ENCODE data around the gene POLR3H.

POLR3H gene

GRCh38 chr22:41539146-41540005 is 4.9 kb downstream of the POLR3H start:
- CTCF ChIA-PET: interaction anchor here (1.3 to 1.6 kb wide), 2 partner anchors 18 to 133 kb away, joined by 3 to 4 read pairs; no protein-coding TSS in a partner anchor
- Histone ChIP-seq H3K4me1 (ENCODE audit: control extremely low read depth in 1 of 4, control insufficient read depth in 4 of 4, insufficient read depth in 4 of 4, low read length in 3 of 4) (peaks cover 2 to 19% (median 15%) of the 10 kb centered on the region in 4 experiments), H3K27ac (ENCODE audit: insufficient read depth in 1 of 2, low read depth in 1 of 2, low read length in 2 of 2, poor library complexity in 1 of 2, severe bottlenecking in 2 of 2) (no peak overlapping the region), H3K9me3 (ENCODE audit: control extremely low read depth in 1 of 5, control insufficient read depth in 4 of 5, insufficient read depth in 2 of 5, low read depth in 1 of 5, low read length in 4 of 5) (no peaks in the 10 kb centered on the region), H3K4me3 (ENCODE audit: control insufficient read depth in 1 of 7, extremely low read depth in 1 of 7, insufficient read depth in 4 of 7, low read depth in 2 of 7, low read length in 6 of 7) (no peak overlapping the region), H3K27me3 (replicated peaks in 2 of 5; ENCODE audit: control insufficient read depth in 4 of 5, insufficient read depth in 5 of 5, low read length in 4 of 5) (no peaks in the 10 kb centered on the region), H3K36me3 (ENCODE audit: control insufficient read depth in 4 of 4, insufficient read depth in 4 of 4, low read length in 3 of 4) (peaks cover 2 to 37% (median 22%) of the 10 kb centered on the region in 4 experiments)
- 98% methylated on average over 12 of the region's 13 CpGs for WGBS (ENCODE audit: insufficient coverage)
- DNase-seq: no peak
- POLR2A ChIA-PET: no interaction called here

DNA sequence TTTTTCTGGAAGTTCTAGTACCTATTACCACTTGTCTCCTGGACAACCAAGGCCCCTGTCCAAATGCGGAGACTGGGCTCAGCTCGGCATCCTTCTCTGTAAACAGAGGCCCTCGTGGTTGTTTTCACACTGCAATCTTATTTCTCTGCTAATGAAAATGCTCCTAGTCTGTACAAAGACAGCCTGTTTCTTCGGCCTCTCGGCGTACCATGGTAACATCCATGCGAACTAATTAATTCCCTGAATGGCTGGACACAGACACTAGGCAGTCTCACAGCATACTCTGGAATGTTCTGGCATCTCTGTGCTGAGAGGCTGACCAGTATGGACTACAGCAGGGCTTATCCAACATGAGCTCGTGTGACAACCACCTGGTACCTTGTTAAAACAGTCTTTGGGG is 5.7 kb downstream of the POLR3H start:
- Histone ChIP-seq H3K4me1 (ENCODE audit: control extremely low read depth in 1 of 4, control insufficient read depth in 4 of 4, insufficient read depth in 4 of 4, low read length in 3 of 4) (peaks cover 2 to 13% (median 9%) of the 10 kb centered on the region in 4 experiments), H3K4me3 (ENCODE audit: control insufficient read depth in 1 of 7, extremely low read depth in 1 of 7, insufficient read depth in 4 of 7, low read depth in 2 of 7, low read length in 6 of 7) (no peak overlapping the region), H3K27ac (ENCODE audit: insufficient read depth in 1 of 2, low read depth in 1 of 2, low read length in 2 of 2, poor library complexity in 1 of 2, severe bottlenecking in 2 of 2) (no peak overlapping the region), H3K36me3 (ENCODE audit: control insufficient read depth in 4 of 4, insufficient read depth in 4 of 4, low read length in 3 of 4) (peaks cover 5 to 43% (median 25%) of the 10 kb centered on the region in 4 experiments), H3K27me3 (replicated peaks in 2 of 5; ENCODE audit: control insufficient read depth in 4 of 5, insufficient read depth in 5 of 5, low read length in 4 of 5) (no peaks in the 10 kb centered on the region), H3K9me3 (ENCODE audit: control extremely low read depth in 1 of 5, control insufficient read depth in 4 of 5, insufficient read depth in 2 of 5, low read depth in 1 of 5, low read length in 4 of 5) (no peaks in the 10 kb centered on the region)
- DNase-seq: no peak
- ChIA-PET CTCF (interaction anchor here (1.3 to 1.6 kb wide), 2 partner anchors 19 to 132 kb away, joined by 3 to 4 read pairs; no protein-coding TSS in a partner anchor), POLR2A (interaction anchor here (0.6 kb wide), 1 partner anchor 30 kb away, joined by 5 read pairs; no protein-coding TSS in a partner anchor)
- over 99% methylated on average over 8 of the region's 8 CpGs for WGBS (ENCODE audit: insufficient coverage)

- no peak for DNase-seq
- Histone ChIP-seq H3K36me3 (ENCODE audit: control insufficient read depth in 4 of 4, insufficient read depth in 4 of 4, low read length in 3 of 4) (peaks cover 11 to 57% (median 32%) of the 10 kb centered on the region in 4 experiments), H3K4me3 (ENCODE audit: control insufficient read depth in 1 of 7, extremely low read depth in 1 of 7, insufficient read depth in 4 of 7, low read depth in 2 of 7, low read length in 6 of 7) (no peak overlapping the region), H3K27me3 (replicated peaks in 2 of 5; ENCODE audit: control insufficient read depth in 4 of 5, insufficient read depth in 5 of 5, low read length in 4 of 5) (no peaks in the 10 kb centered on the region), H3K27ac (ENCODE audit: insufficient read depth in 1 of 2, low read depth in 1 of 2, low read length in 2 of 2, poor library complexity in 1 of 2, severe bottlenecking in 2 of 2) (no peak overlapping the region), H3K4me1 (ENCODE audit: control extremely low read depth in 1 of 4, control insufficient read depth in 4 of 4, insufficient read depth in 4 of 4, low read length in 3 of 4) (peaks cover 0 to under 1% (median 0%) of the 10 kb centered on the region in 4 experiments), H3K9me3 (ENCODE audit: control extremely low read depth in 1 of 5, control insufficient read depth in 4 of 5, insufficient read depth in 2 of 5, low read depth in 1 of 5, low read length in 4 of 5) (no peaks in the 10 kb centered on the region)
- CTCF ChIA-PET: interaction anchor here (0.6 to 1.3 kb wide), 4 partner anchors 10 to 406 kb away, joined by 3 read pairs; no protein-coding TSS in a partner anchor
- whole genome bisulfite sequencing (ENCODE audit: insufficient coverage): 77% methylated on average over 2 of the region's 3 CpGs
- POLR2A ChIA-PET: interaction anchor here (0.7 kb wide), 1 partner anchor 19 kb away, joined by 4 read pairs; no protein-coding TSS in a partner anchor
Observed at GRCh38 chr22:41537203-41537602, 7.1 kb downstream of the POLR3H start.

DNA sequence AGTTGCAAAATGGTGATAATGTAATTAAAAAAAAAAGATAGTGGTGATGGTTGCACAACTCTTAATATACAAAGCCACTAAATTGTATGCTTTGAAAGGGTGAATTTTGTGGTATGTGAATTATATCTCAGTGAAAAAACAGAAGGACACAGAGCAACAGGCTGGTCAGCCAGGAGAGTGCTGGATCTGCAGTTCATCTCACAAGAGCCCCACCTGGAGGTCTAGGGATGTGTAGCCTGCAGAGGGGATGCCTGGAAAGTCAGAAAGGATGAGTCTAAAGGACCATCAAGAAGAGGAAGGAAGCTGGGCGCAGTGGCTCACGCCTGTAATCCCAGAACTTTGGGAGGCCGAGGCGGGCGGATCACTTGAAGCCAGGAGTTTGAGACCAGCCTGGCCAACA is 9.0 kb downstream of the POLR3H start:
- CTCF ChIA-PET: interaction anchor here (1.6 kb wide), 1 partner anchor 131 kb away, joined by 6 read pairs; no protein-coding TSS in a partner anchor
- no peak overlapping the region for H3K27ac ChIP-seq (ENCODE audit: insufficient read depth in 1 of 2, low read depth in 1 of 2, low read length in 2 of 2, poor library complexity in 1 of 2, severe bottlenecking in 2 of 2)
- DNase-seq: no peak
- H3K36me3 ChIP-seq (ENCODE audit: control insufficient read depth in 4 of 4, insufficient read depth in 4 of 4, low read length in 3 of 4): peaks cover 12 to 65% (median 41%) of the 10 kb centered on the region in 4 experiments
- POLR2A ChIA-PET: interaction anchor here (0.6 kb wide), 1 partner anchor 12 kb away, joined by 4 read pairs; no protein-coding TSS in a partner anchor
- H3K9me3 ChIP-seq (ENCODE audit: control extremely low read depth in 1 of 5, control insufficient read depth in 4 of 5, insufficient read depth in 2 of 5, low read depth in 1 of 5, low read length in 4 of 5): no peaks in the 10 kb centered on the region
- no peaks in the 10 kb centered on the region for H3K4me1 ChIP-seq (ENCODE audit: control extremely low read depth in 1 of 4, control insufficient read depth in 4 of 4, insufficient read depth in 4 of 4, low read length in 3 of 4)
- WGBS (ENCODE audit: insufficient coverage): 80% methylated on average over 1 of the region's 5 CpGs
- H3K4me3 ChIP-seq (ENCODE audit: control insufficient read depth in 1 of 7, extremely low read depth in 1 of 7, insufficient read depth in 4 of 7, low read depth in 2 of 7, low read length in 6 of 7): no peak overlapping the region
- H3K27me3 ChIP-seq (replicated peaks in 2 of 5; ENCODE audit: control insufficient read depth in 4 of 5, insufficient read depth in 5 of 5, low read length in 4 of 5): no peaks in the 10 kb centered on the region

DNA sequence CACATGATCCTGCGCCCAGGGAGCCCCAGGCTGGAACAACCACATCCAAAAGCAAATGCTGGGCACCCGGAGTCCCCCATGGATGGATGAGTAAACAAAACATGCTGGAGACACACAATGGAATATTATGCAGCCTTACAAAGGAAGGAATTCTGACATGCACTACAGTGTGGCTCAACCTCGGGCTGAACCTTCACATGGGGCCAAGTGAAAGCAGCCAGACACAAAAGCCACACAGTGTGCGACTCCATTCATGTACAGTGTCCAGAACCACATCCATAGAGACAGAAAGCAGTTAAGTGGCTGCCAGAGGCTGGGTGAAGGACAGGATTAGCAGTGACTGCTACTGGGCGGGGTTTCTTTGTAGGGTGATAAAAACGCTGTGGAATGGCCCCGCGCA is 10.1 kb downstream of the POLR3H start:
- Histone ChIP-seq H3K27ac (ENCODE audit: insufficient read depth in 1 of 2, low read depth in 1 of 2, low read length in 2 of 2, poor library complexity in 1 of 2, severe bottlenecking in 2 of 2) (no peak overlapping the region), H3K9me3 (ENCODE audit: control extremely low read depth in 1 of 5, control insufficient read depth in 4 of 5, insufficient read depth in 2 of 5, low read depth in 1 of 5, low read length in 4 of 5) (no peaks in the 10 kb centered on the region), H3K36me3 (ENCODE audit: control insufficient read depth in 4 of 4, insufficient read depth in 4 of 4, low read length in 3 of 4) (peaks cover 14 to 63% (median 40%) of the 10 kb centered on the region in 4 experiments), H3K4me1 (ENCODE audit: control extremely low read depth in 1 of 4, control insufficient read depth in 4 of 4, insufficient read depth in 4 of 4, low read length in 3 of 4) (no peaks in the 10 kb centered on the region), H3K27me3 (replicated peaks in 2 of 5; ENCODE audit: control insufficient read depth in 4 of 5, insufficient read depth in 5 of 5, low read length in 4 of 5) (no peaks in the 10 kb centered on the region), H3K4me3 (ENCODE audit: control insufficient read depth in 1 of 7, extremely low read depth in 1 of 7, insufficient read depth in 4 of 7, low read depth in 2 of 7, low read length in 6 of 7) (no peak overlapping the region)
- WGBS (ENCODE audit: insufficient coverage): 100% methylated on average over 6 of the region's 8 CpGs
- POLR2A ChIA-PET: no interaction called here
- no peak for DNase-seq
- CTCF ChIA-PET: no interaction called here

DNA sequence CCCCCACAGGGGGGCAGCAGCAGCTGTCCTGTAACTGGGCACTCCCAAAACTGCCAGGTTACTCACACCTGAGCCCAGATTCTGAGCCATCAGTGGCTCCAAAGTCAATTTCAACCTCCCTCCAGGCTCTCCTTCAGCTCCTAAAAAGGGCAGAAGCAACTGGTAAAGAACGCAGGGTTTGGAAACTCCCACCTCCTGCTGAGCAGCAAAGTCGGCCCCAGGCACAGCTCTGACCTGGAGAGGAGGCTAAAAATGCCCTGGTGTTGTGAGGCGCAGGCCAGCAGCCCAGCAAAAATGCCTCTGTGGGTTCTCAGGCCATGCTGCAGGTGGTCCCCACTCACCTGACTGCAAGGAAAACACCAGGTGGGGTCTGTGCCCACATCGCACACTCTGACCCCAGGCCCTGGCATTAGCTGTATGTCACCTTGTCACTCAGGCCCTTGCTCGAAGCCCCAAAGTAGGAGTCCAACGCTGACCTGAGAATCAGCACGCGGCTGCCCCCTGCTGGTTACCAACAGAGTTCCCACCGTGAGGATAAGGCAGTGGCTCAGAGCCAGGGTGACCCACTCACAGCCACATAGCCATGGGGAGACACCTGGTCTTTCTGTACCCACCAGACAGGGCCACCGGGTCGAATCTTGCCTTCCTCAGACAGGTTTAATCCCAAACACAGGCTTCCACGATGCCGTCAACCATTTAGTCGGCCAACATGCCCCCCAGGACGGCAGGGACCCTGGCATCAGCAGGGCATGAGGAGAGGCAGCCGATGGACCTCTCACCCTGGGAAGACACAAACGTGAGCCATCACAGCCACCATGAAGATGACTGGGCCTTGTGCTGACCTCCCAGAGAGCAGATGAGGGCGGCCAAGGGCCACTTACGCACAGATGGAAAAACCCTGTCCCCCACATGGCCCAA is 11.1 kb downstream of the POLR3H start:
- H3K9me3 ChIP-seq (ENCODE audit: control extremely low read depth in 1 of 5, control insufficient read depth in 4 of 5, insufficient read depth in 2 of 5, low read depth in 1 of 5, low read length in 4 of 5): no peaks in the 10 kb centered on the region
- no peaks in the 10 kb centered on the region for H3K27me3 ChIP-seq (replicated peaks in 2 of 5; ENCODE audit: control insufficient read depth in 4 of 5, insufficient read depth in 5 of 5, low read length in 4 of 5)
- H3K4me3 ChIP-seq (ENCODE audit: control insufficient read depth in 1 of 7, extremely low read depth in 1 of 7, insufficient read depth in 4 of 7, low read depth in 2 of 7, low read length in 6 of 7): no peak overlapping the region
- H3K4me1 ChIP-seq (ENCODE audit: control extremely low read depth in 1 of 4, control insufficient read depth in 4 of 4, insufficient read depth in 4 of 4, low read length in 3 of 4): no peaks in the 10 kb centered on the region
- CTCF ChIA-PET: interaction anchor here (1.2 to 2.5 kb wide), 7 partner anchors 16 to 131 kb away, joined by 3 to 11 read pairs (median 6); partner anchors contain the start of gene PMM1
- WGBS (ENCODE audit: insufficient coverage): 74% methylated on average over 19 of the region's 19 CpGs
- no peak overlapping the region for H3K27ac ChIP-seq (ENCODE audit: insufficient read depth in 1 of 2, low read depth in 1 of 2, low read length in 2 of 2, poor library complexity in 1 of 2, severe bottlenecking in 2 of 2)
- peaks cover 16 to 66% (median 44%) of the 10 kb centered on the region in 4 experiments for H3K36me3 ChIP-seq (ENCODE audit: control insufficient read depth in 4 of 4, insufficient read depth in 4 of 4, low read length in 3 of 4)
- DNase-seq: peak; percentile 47 to 70 (median 61)
- POLR2A ChIA-PET: no interaction called here

All from common myeloid progenitor, CD34-positive (primary cell).